KMS-11 (cell line): ENCODE results near the gene RRAS.

Experiments used
- H2AFZ ChIP-seq: fragments of 200-600 bp; sonication (generic); 2 replicates; pipeline ENCODE4 v1.6.1; 2016; ENCODE audit warnings: antibody characterized with exemption, mixed run types, low read depth
- H3K27ac ChIP-seq: fragments of 200-600 bp; sonication (generic); 2 replicates; pipeline ENCODE4 v1.6.1; 2016; ENCODE audit warnings: mild to moderate bottlenecking, mixed run types
- H3K27me3 ChIP-seq: fragments of 200-600 bp; sonication (generic); 2 replicates; pipeline ENCODE4 v1.6.1; 2017; ENCODE audit warnings: mild to moderate bottlenecking, low read depth, mixed run types, moderate library complexity; ENCODE audit not compliant: insufficient read depth
- H3K36me3 ChIP-seq: fragments of 200-600 bp; sonication (generic); 2 replicates; pipeline ENCODE4 v1.6.1; 2017; ENCODE audit warnings: mild to moderate bottlenecking, mixed run types; ENCODE audit not compliant: insufficient read depth
- H3K4me1 ChIP-seq: fragments of 200-600 bp; sonication (generic); 2 replicates; pipeline ENCODE4 v1.6.1; 2016; ENCODE audit warnings: mild to moderate bottlenecking, low read depth, mixed run types; ENCODE audit not compliant: poor library complexity, severe bottlenecking
- H3K4me2 ChIP-seq: fragments of 200-600 bp; sonication (generic); 2 replicates; pipeline ENCODE4 v1.7.0; 2016; ENCODE audit warnings: mild to moderate bottlenecking, mixed run types
- H3K4me3 ChIP-seq: fragments of 200-600 bp; sonication (generic); IDR thresholded peaks from 2 replicates; pipeline ENCODE4 v1.6.1; 2017; ENCODE audit warnings: low read depth, low read length, mixed read lengths; ENCODE audit not compliant: insufficient read depth
- H3K79me2 ChIP-seq: fragments of 200-600 bp; sonication (generic); 2 replicates; pipeline ENCODE4 v1.6.1; 2016; ENCODE audit warnings: low read depth, mixed run types; ENCODE audit not compliant: insufficient read depth
- H3K9ac ChIP-seq: fragments of 200-600 bp; sonication (generic); 2 replicates; pipeline ENCODE4 v1.6.1; 2016; ENCODE audit warnings: mild to moderate bottlenecking, mixed run types
- H4K20me1 ChIP-seq: fragments of 200-600 bp; sonication (generic); 2 replicates; pipeline ENCODE4 v1.6.1; 2016; ENCODE audit warnings: mild to moderate bottlenecking, mixed run types; ENCODE audit not compliant: insufficient read depth
- TF ChIP-seq, protein P1 (sequence below): fragments of 200-600 bp; sonication (generic); conservative IDR thresholded peaks from 2 replicates; pipeline ENCODE4 v1.6.1; 2017; ENCODE audit warnings: low read depth, mild to moderate bottlenecking, antibody characterized with exemption, low read length, moderate library complexity, mixed read lengths

The RRAS gene

GRCh38 chr19:49615861-49616260 is 24.1 kb downstream of the RRAS start:
- Histone ChIP-seq H3K27ac (no peak overlapping the region), H3K4me2 (no peak overlapping the region), H3K36me3 (no peaks in the 10 kb centered on the region; the same call in 1 of the 2 replicates), H2AFZ (no peak overlapping the region), H3K4me3 (no peak overlapping the region), H3K79me2 (no peaks in the 10 kb centered on the region), H4K20me1 (no peaks in the 10 kb centered on the region), H3K4me1 (no peaks in the 10 kb centered on the region), H3K27me3 (no peaks in the 10 kb centered on the region), H3K9ac (no peak overlapping the region)
- TF ChIP-seq, protein P1, sequence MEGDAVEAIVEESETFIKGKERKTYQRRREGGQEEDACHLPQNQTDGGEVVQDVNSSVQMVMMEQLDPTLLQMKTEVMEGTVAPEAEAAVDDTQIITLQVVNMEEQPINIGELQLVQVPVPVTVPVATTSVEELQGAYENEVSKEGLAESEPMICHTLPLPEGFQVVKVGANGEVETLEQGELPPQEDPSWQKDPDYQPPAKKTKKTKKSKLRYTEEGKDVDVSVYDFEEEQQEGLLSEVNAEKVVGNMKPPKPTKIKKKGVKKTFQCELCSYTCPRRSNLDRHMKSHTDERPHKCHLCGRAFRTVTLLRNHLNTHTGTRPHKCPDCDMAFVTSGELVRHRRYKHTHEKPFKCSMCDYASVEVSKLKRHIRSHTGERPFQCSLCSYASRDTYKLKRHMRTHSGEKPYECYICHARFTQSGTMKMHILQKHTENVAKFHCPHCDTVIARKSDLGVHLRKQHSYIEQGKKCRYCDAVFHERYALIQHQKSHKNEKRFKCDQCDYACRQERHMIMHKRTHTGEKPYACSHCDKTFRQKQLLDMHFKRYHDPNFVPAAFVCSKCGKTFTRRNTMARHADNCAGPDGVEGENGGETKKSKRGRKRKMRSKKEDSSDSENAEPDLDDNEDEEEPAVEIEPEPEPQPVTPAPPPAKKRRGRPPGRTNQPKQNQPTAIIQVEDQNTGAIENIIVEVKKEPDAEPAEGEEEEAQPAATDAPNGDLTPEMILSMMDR = no peak

DNA sequence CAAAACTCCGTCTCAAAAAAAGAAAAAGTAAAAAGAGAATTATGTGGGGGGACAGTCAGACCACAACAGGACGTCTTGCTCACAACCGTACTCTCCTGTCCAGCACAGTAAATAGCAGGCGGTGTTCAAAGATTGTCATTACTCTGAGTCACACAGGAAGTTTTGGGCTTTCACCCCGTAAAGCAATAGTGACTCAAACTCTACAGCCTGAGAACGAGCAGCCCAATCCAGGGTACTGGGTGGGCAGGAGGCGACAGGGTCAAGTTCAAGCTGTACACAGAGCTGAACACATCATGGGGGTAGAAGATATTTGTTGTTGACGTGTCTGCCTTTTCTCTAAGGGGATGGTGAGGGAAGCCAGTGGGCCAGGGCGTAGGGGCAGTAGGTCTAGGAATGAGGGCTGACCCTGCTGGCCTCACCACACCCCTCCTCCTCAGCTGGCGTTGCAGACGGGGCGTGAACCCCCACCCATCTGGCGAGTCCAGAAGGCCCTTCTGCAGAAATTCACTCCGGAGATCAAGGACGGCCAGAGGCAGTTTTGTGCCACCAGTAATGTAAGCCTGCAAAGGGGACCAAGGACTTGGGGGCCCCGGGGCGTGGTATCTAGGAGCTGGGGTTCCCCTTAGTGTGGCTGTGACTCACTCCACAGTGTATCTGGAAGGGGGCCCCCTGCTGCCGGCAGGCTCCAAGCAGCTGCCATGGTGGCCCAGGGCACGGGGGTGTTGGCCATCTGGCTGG is 25.7 kb downstream of the RRAS start:
- no peaks in the 10 kb centered on the region; the same call in 1 of the 2 replicates for H3K36me3 ChIP-seq
- H3K79me2 ChIP-seq = no peaks in the 10 kb centered on the region
- no peak overlapping the region for H3K9ac ChIP-seq
- H3K4me3 ChIP-seq = no peak overlapping the region
- H2AFZ ChIP-seq = no peak overlapping the region
- H3K27me3 ChIP-seq = no peaks in the 10 kb centered on the region
- H4K20me1 ChIP-seq = no peaks in the 10 kb centered on the region
- TF ChIP-seq, protein P1 = no peak
- no peaks in the 10 kb centered on the region for H3K4me1 ChIP-seq
- H3K27ac ChIP-seq = no peak overlapping the region
- H3K4me2 ChIP-seq = no peak overlapping the region

DNA sequence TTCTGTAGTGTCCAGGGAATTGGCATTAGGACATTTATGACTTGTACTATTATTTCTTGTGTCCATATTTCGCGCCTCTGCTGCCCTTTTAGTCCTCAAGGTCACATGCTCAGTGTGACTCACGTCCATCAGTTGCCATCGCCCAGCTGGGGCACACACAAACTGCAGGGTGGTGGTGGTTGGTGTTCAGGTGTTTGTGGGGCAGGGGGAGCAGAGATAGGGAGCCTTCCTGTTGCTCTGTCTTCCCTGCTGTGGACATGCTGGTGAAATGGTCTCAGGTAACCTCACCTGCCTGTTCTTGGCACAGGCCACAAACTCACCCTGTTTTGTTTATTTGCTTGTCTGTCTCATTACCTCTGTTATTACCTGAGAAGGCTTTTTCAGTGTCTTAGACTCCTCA is 26.6 kb downstream of the RRAS start:
- no peak overlapping the region for H3K4me2 ChIP-seq

DNA sequence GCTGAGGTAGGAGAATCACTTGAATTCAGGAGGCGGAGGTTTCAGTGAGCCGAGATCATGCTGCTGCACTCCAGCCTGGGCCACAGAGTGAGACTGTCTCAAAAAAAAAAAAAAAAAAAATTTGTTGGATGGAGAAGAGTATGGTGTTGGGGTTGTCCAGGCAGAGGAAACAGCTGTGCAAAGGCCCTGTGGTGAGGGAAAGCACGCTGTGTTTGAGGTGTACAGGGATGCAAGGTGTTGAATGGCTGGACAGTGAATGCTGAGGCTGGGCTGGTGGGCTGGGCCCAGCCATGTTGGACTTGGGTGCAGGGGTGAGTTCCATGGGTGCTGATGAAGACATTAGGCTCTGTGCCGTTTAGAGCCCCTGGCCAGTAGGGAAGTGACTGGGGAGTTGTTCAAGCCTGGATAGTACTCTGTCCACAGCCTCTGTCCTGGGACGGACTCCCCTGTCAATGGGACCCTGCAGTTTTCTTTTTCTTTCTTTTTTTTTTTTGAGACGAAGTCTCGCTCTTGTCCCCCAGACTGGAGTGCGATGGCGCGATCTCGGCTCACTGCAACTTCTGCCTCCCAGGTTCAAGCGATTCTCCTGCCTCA is 30.3 kb downstream of the RRAS start:
- no peak overlapping the region for H3K4me3 ChIP-seq
- no peak overlapping the region for H2AFZ ChIP-seq
- no peaks in the 10 kb centered on the region for H3K4me1 ChIP-seq
- no peak overlapping the region for H3K4me2 ChIP-seq
- no peaks in the 10 kb centered on the region for H3K27me3 ChIP-seq
- H3K9ac ChIP-seq = no peak overlapping the region
- H3K36me3 ChIP-seq = no peaks in the 10 kb centered on the region
- TF ChIP-seq, protein P1 = no peak
- no peaks in the 10 kb centered on the region for H4K20me1 ChIP-seq
- no peaks in the 10 kb centered on the region; the same call in 1 of the 2 replicates for H3K79me2 ChIP-seq
- H3K27ac ChIP-seq = no peak overlapping the region

More for the DNA sequence above, 26.6 kb downstream of the RRAS start:
- Histone ChIP-seq H3K4me1 (no peaks in the 10 kb centered on the region), H3K27ac (no peak overlapping the region), H3K4me3 (no peak overlapping the region), H3K9ac (no peak overlapping the region), H4K20me1 (no peaks in the 10 kb centered on the region), H3K27me3 (no peaks in the 10 kb centered on the region), H2AFZ (no peak overlapping the region), H3K79me2 (no peaks in the 10 kb centered on the region), H3K36me3 (no peaks in the 10 kb centered on the region; the same call in 1 of the 2 replicates)
- TF ChIP-seq, protein P1 = no peak
